Measurements from ENCODE around the gene SORCS1. TPM values are rescaled to one million over a fixed set of nuclear protein-coding genes. Genes with fewer than 3 reads are reported as not detected.

The SORCS1 gene
- total RNA-seq, 1 donor from 2014 or later = 17.8 TPM

GRCh38 chr10:106815427-106816043 is 349.0 kb downstream of the SORCS1 start:
- no peak for DNase-seq

GRCh38 chr10:106804992-106805582 is 359.4 kb downstream of the SORCS1 start:
- DNase-seq = no peak

GRCh38 chr10:106802949-106803348 is 361.6 kb downstream of the SORCS1 start:
- no peak for DNase-seq

- DNase-seq = no peak
Measured at GRCh38 chr10:106799776-106800175, 364.7 kb downstream of the SORCS1 start.

GRCh38 chr10:106795619-106796018 is 368.9 kb downstream of the SORCS1 start:
- peak; percentile 68 for DNase-seq

GRCh38 chr10:106793617-106794016 is 370.9 kb downstream of the SORCS1 start:
- peak; percentile 25 for DNase-seq

GRCh38 chr10:106789623-106790022 is 374.9 kb downstream of the SORCS1 start:
- DNase-seq = no peak

- DNase-seq = no peak
Measured at GRCh38 chr10:106788982-106789381, 375.5 kb downstream of the SORCS1 start.

GRCh38 chr10:106785528-106785927 is 379.0 kb downstream of the SORCS1 start:
- DNase-seq = no peak

- DNase-seq = peak; percentile 53
Measured at GRCh38 chr10:106780632-106781031, 383.9 kb downstream of the SORCS1 start.

- no peak for DNase-seq
Measured at GRCh38 chr10:106777841-106778240, 386.7 kb downstream of the SORCS1 start.

- peak; percentile 25 for DNase-seq
Measured at GRCh38 chr10:106775127-106775526, 389.4 kb downstream of the SORCS1 start.

GRCh38 chr10:106772957-106773356 is 391.5 kb downstream of the SORCS1 start:
- DNase-seq = no peak

- peak; percentile 70 for DNase-seq
Measured at GRCh38 chr10:106771154-106771553, 393.4 kb downstream of the SORCS1 start.

- no peak for DNase-seq
Measured at GRCh38 chr10:106768204-106768603, 396.3 kb downstream of the SORCS1 start.

GRCh38 chr10:106765928-106766327 is 398.6 kb downstream of the SORCS1 start:
- no peak for DNase-seq

- peak; percentile 15 for DNase-seq
Measured at GRCh38 chr10:106765241-106765754, 399.2 kb downstream of the SORCS1 start.

- DNase-seq = no peak
Measured at GRCh38 chr10:106764360-106764759, 400.1 kb downstream of the SORCS1 start.

- peak; percentile 83 for DNase-seq
Measured at GRCh38 chr10:106761906-106762305, 402.6 kb downstream of the SORCS1 start.

- DNase-seq = no peak
Measured at GRCh38 chr10:106757521-106757920, 407.0 kb downstream of the SORCS1 start.

GRCh38 chr10:106751091-106751490 is 413.4 kb downstream of the SORCS1 start:
- DNase-seq = no peak

- no peak for DNase-seq
Measured at GRCh38 chr10:106746868-106747267, 417.6 kb downstream of the SORCS1 start.

- no peak for DNase-seq
Measured at GRCh38 chr10:106741006-106741530, 423.4 kb downstream of the SORCS1 start.

- no peak for DNase-seq
Measured at GRCh38 chr10:106740071-106740470, 424.4 kb downstream of the SORCS1 start.

Measured in tongue (tissue), 2 donors.